C4-2B (cell line): ENCODE data around the gene ZNF212.

Experiments used
- ZFX ChIP-seq: fragments of 450-650 bp; IDR thresholded peaks from 2 replicates; pipeline ENCODE4 v1.6.1; 2017
- TF ChIP-seq, protein P1 (sequence below): fragments of 450-650 bp; conservative IDR thresholded peaks from 2 replicates; pipeline ENCODE4 v1.5.1; 2017; ENCODE audit warnings: mild to moderate bottlenecking

- TF ChIP-seq, protein P1, sequence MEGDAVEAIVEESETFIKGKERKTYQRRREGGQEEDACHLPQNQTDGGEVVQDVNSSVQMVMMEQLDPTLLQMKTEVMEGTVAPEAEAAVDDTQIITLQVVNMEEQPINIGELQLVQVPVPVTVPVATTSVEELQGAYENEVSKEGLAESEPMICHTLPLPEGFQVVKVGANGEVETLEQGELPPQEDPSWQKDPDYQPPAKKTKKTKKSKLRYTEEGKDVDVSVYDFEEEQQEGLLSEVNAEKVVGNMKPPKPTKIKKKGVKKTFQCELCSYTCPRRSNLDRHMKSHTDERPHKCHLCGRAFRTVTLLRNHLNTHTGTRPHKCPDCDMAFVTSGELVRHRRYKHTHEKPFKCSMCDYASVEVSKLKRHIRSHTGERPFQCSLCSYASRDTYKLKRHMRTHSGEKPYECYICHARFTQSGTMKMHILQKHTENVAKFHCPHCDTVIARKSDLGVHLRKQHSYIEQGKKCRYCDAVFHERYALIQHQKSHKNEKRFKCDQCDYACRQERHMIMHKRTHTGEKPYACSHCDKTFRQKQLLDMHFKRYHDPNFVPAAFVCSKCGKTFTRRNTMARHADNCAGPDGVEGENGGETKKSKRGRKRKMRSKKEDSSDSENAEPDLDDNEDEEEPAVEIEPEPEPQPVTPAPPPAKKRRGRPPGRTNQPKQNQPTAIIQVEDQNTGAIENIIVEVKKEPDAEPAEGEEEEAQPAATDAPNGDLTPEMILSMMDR, result no peak
- TF ChIP-seq ZFX, result no peak
Measured at GRCh38 chr7:149220534-149220933, 18.9 kb upstream of the ZNF212 start.
